Measurements from ENCODE around the gene DDT. TPM values are rescaled to one million over a fixed set of nuclear protein-coding genes. Genes with fewer than 3 reads are reported as not detected.

Gene DDT
- total RNA-seq: 100 to 1,000 TPM; 101 to 125 TPM

GRCh38 chr22:23974345-23974744 lies at the start of gene DDT:
DDT (minus strand) TSS chr22:23974441; CDS start chr22:23974414, 27 bp downstream.

GRCh38 chr22:24005201-24005600 lies 31.0 kb upstream of the DDT start, which contains the start of gene GSTT4:
GSTT4 (minus strand) TSS chr22:24005453; CDS start chr22:24005356, 97 bp downstream.

GRCh38 chr22:23979557-23980240 lies 5.5 kb upstream of the DDT start, which contains the start of gene GSTT2:
GSTT2 (plus strand) TSS chr22:23980134.

GRCh38 chr22:23966568-23966967 lies 7.7 kb downstream of the DDT start, which contains the start of gene DDTL:
DDTL (plus strand) TSS chr22:23966888; CDS start chr22:23966915, 27 bp downstream.

GRCh38 chr22:23961084-23961771 lies 13.0 kb downstream of the DDT start, which contains the start of gene GSTT2B:
GSTT2B (minus strand) TSS chr22:23961195; CDS start chr22:23961131, 64 bp downstream.

Other genes starting within 250 kb of the DDT start
- 1 to 10 TPM; 3.8 to 4.0 TPM for gene ZNF70, start 223.3 kb downstream of the DDT start, total RNA-seq
- gene VPREB3, start 220.0 kb downstream of the DDT start, total RNA-seq: not detected
- under 1 TPM in 1 of 2 donors, not detected in 1; 0.69 TPM for gene C22orf15, start 211.5 kb downstream of the DDT start, total RNA-seq
- gene CHCHD10, start 206.5 kb downstream of the DDT start, total RNA-seq: 10 to 100 TPM in 1 of 2 donors, 1 to 10 TPM in 1; 2.8 to 12.0 TPM
- 1 to 10 TPM in 1 of 2 donors, under 1 TPM in 1; 1.00 to 2.8 TPM for gene MMP11, start 201.6 kb downstream of the DDT start, total RNA-seq
- 10 to 100 TPM; 44.0 to 52.3 TPM for gene SMARCB1, start 187.5 kb downstream of the DDT start, total RNA-seq
- under 1 TPM; under 0.01 to 0.67 TPM for gene DERL3, start 135.4 kb downstream of the DDT start, total RNA-seq
- gene SLC2A11, start 116.6 kb downstream of the DDT start, total RNA-seq: 1 to 10 TPM; 6.0 to 9.6 TPM
- gene MIF, start 80.1 kb downstream of the DDT start, total RNA-seq: 100 to 1,000 TPM; 243 to 270 TPM
- gene GSTT2B, start 13.2 kb downstream of the DDT start, total RNA-seq: 1 to 10 TPM in 1 of 2 donors, under 1 TPM in 1; 0.69 to 2.7 TPM
- gene DDTL, start 7.6 kb downstream of the DDT start, total RNA-seq: 1 to 10 TPM in 1 of 2 donors, under 1 TPM in 1; 0.67 to 1.0 TPM
- gene GSTT2, start 5.7 kb upstream of the DDT start, total RNA-seq: not detected
- gene GSTT4, start 31.0 kb upstream of the DDT start, total RNA-seq: not detected
- gene CABIN1, start 36.9 kb upstream of the DDT start, total RNA-seq: 10 to 100 TPM; 52.7 to 53.3 TPM
- 1 to 10 TPM in 1 of 2 donors, under 1 TPM in 1; 0.69 to 2.0 TPM for gene SUSD2, start 207.0 kb upstream of the DDT start, total RNA-seq

All from melanocyte of skin (primary cell).